ENCODE measurements around the gene GALNT2. TPM values are rescaled to one million over a fixed set of nuclear protein-coding genes. Genes with fewer than 3 reads are reported as not detected.

Gene GALNT2
- total and polyA plus RNA-seq, 7 donors: 8.4 to 43.8 (median 37.1) TPM

- Histone ChIP-seq H3K9me3 (no peaks in the 10 kb centered on the region), H3K27ac (no peak overlapping the region), H3K4me3 (no peak overlapping the region), H3K4me1 (peaks cover 0 to 22% (median 18%) of the 10 kb centered on the region in 4 donors), H3K36me3 (no peaks in the 10 kb centered on the region), H3K27me3 (no peaks in the 10 kb centered on the region)
- DNase-seq: no peak
- intact Hi-C loops (cut with DNase I): no loop called here
- 37 to 62% methylated on average over 9 of the region's 9 CpGs for WGBS, 2 donors
- TF ChIP-seq CTCF (IDR thresholded peaks at IDR 0.05) (peak in 3 of 4 experiments; percentile 17 to 39 (median 18)), POLR2AphosphoS5 (IDR thresholded peaks at IDR 0.05) (no peak)
Measured at GRCh38 chr1:230120921-230121381, 53.9 kb downstream of the GALNT2 start.

- Histone ChIP-seq H3K36me3 (no peaks in the 10 kb centered on the region), H3K4me1 (peaks cover 0 to 30% (median 20%) of the 10 kb centered on the region in 4 donors), H3K4me3 (no peak overlapping the region), H3K27me3 (no peaks in the 10 kb centered on the region), H3K9me3 (no peaks in the 10 kb centered on the region), H3K27ac (no peak overlapping the region)
- intact Hi-C loops (cut with DNase I): no loop called here
- TF ChIP-seq POLR2AphosphoS5 (IDR thresholded peaks at IDR 0.05) (no peak), EP300 (IDR thresholded peaks at IDR 0.05) (no peak), POLR2A (IDR thresholded peaks at IDR 0.05) (no peak), CTCF (IDR thresholded peaks at IDR 0.05) (no peak)
- DNase-seq: no peak
- 18 to 77% methylated on average over 4 of the region's 4 CpGs for WGBS, 2 donors
Measured at GRCh38 chr1:230121950-230122349, 54.9 kb downstream of the GALNT2 start.

GRCh38 chr1:230122366-230123279 is 55.6 kb downstream of the GALNT2 start:
- Histone ChIP-seq H3K27me3 (no peaks in the 10 kb centered on the region), H3K27ac (no peak overlapping the region), H3K4me3 (no peak overlapping the region), H3K36me3 (no peaks in the 10 kb centered on the region), H3K9me3 (no peaks in the 10 kb centered on the region), H3K4me1 (peaks cover 0 to 31% (median 20%) of the 10 kb centered on the region in 4 donors)
- DNase-seq: no peak
- WGBS, 2 donors: 74 to 76% methylated on average over 16 of the region's 16 CpGs
- intact Hi-C loops (cut with DNase I): no loop called here
- TF ChIP-seq EP300 (IDR thresholded peaks at IDR 0.05) (no peak), POLR2A (IDR thresholded peaks at IDR 0.05) (no peak), CTCF (IDR thresholded peaks at IDR 0.05) (no peak), POLR2AphosphoS5 (IDR thresholded peaks at IDR 0.05) (no peak)

- Histone ChIP-seq H3K4me3 (no peak overlapping the region), H3K36me3 (no peaks in the 10 kb centered on the region), H3K9me3 (no peaks in the 10 kb centered on the region), H3K27ac (no peak overlapping the region), H3K27me3 (no peaks in the 10 kb centered on the region), H3K4me1 (peaks cover 0 to 38% (median 20%) of the 10 kb centered on the region in 4 donors)
- no peak for DNase-seq
- intact Hi-C loops (cut with DNase I): no loop called here
- 61 to 84% methylated on average over 13 of the region's 13 CpGs for WGBS, 2 donors
- TF ChIP-seq EP300 (IDR thresholded peaks at IDR 0.05) (no peak), CTCF (IDR thresholded peaks at IDR 0.05) (no peak), POLR2AphosphoS5 (IDR thresholded peaks at IDR 0.05) (no peak), POLR2A (IDR thresholded peaks at IDR 0.05) (no peak)
Measured at GRCh38 chr1:230123280-230124185, 56.5 kb downstream of the GALNT2 start.
